ENCODE data around the gene MCAM.
A peak's percentile ranks its signal among the peaks of the same experiment; 100 is the strongest.

The MCAM gene, protein sequence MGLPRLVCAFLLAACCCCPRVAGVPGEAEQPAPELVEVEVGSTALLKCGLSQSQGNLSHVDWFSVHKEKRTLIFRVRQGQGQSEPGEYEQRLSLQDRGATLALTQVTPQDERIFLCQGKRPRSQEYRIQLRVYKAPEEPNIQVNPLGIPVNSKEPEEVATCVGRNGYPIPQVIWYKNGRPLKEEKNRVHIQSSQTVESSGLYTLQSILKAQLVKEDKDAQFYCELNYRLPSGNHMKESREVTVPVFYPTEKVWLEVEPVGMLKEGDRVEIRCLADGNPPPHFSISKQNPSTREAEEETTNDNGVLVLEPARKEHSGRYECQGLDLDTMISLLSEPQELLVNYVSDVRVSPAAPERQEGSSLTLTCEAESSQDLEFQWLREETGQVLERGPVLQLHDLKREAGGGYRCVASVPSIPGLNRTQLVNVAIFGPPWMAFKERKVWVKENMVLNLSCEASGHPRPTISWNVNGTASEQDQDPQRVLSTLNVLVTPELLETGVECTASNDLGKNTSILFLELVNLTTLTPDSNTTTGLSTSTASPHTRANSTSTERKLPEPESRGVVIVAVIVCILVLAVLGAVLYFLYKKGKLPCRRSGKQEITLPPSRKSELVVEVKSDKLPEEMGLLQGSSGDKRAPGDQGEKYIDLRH

DNA sequence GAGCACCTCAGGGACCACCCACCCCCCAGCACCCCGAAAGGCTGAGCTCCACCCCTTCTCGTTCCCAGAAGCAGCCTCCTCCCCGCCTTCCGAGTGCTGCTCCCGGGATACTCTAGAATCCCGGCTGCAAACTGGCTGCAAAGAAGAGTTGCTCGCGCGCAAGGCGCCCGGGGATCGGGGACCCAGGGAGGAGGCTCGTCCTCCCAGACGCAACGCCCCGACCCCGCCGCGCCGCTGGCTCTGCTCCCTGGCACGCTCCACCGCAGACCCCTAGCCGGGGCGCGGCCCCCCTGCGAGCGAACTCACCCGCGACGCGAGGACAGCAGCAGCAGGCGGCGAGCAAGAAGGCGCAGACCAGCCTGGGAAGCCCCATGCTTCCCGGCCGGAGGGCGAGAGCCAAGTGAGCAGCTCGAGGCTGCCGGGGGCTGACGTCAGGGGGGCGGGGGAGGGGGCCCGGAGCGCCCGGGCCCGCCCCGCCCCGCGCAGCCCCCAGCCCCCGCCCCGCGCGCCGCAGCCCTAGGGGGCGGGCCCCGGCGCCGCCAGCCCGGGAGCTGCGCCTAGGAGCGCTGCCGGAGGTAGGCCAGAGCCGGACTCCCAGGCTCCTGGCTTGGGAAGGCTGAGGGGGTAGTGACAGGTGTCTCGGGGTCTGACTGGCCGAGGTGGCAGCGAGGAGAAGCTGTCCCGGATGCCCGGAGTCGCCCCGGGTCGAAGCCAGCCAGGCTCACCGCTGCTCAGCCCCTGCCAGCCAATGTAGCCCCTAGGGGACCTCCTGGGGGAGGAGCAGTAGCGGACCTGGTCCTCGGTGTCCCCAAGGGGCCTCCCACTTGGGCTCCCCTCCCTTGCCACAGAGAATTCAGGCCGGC, at the start of gene MCAM:
MCAM (minus strand) TSS at position 402 of the 863 bp plus-strand sequence; CDS start at position 373, 29 bp downstream.
- DNase-seq = no peak

GRCh38 chr11:119365071-119365591, 48.2 kb upstream of the MCAM start:
- no peak for DNase-seq

DNA sequence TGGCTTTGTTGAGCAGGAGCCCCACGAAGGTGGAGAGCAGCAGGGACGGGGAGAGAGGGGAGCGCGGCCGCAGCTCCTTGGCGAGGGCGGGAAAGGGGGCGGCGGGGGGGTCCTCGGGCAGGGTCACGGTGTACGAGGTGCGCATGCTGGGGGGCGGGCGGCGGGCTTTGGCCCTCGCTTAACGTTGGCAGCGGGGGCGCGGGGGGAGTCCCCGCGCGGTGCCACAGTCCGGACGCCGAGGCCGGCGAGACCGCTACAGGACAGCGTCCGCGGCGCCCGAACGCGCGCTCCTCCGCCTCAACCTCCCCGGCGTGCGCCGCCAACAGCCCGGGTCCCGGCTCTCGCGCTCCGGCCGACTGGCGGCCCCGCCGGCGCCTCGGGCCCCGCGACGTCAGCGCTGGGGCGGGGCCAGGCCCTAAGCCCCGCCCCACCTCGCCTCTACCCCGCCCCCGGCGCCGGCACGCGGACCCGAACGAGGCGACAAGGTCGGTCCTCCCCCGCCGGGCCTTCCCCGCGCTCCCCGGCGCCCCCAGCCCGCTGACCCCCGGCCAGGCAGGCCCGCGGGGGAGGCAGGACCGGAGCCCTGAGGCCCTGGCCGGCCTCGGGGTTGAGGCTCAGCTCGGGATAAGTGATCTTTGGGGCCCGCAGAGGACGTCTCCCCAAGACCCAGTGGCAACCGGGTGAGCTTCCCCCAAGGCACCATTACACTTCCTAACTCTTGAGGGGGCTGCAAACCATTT, 47.1 kb upstream of the MCAM start:
- DNase-seq = peak; percentile 62

- no peak for DNase-seq
These were observed 46.3 kb upstream of the MCAM start for GRCh38 chr11:119363081-119363850.

DNA sequence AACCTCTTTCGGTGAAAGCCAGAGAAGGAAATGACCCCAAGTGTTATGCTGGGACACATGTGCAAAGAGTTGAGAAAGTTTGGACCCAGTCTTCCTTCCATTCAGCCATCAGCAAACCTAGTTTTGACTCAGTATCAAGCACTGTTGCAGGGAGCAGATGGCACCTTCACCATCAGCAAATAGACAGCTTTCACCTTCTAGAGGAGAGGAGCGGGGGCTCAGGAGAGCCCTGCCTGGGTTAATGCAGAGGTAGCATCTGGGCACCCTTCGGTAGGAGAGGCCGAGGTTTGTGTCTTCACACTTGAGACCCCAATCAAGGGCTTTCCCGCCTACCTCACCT, 45.8 kb upstream of the MCAM start:
- no peak for DNase-seq

- no peak for DNase-seq
These were observed 45.2 kb upstream of the MCAM start for GRCh38 chr11:119361941-119362725.

- DNase-seq = peak; percentile 78
These were observed 44.3 kb upstream of the MCAM start for GRCh38 chr11:119361056-119361787.

GRCh38 chr11:119359365-119360214, 42.7 kb upstream of the MCAM start:
- DNase-seq = no peak

- no peak for DNase-seq
These were observed 40.1 kb upstream of the MCAM start for GRCh38 chr11:119357074-119357473.

- DNase-seq = peak; percentile 77
These were observed 39.6 kb upstream of the MCAM start for GRCh38 chr11:119356349-119357031.

- no peak for DNase-seq
These were observed 38.3 kb upstream of the MCAM start for GRCh38 chr11:119355091-119355843.

DNA sequence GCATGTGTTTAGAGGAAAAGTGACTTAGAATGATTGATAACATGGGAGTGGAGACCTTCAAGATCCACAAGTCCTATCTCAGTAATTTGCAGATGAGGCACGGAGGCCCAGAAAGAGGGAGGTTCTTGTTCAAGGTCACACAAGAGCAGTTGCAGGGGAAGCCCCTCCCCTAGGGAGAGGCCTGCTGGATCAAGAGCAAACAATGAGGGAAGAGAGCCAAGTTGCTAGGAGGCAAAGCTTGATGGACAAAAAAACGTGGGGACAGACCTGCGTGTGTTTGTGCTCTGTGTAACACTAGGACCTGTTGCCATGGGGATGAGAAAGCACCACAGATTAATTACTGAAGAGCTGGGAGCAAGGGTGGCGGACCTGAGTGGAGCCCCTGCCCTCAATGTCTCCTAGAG, 35.9 kb upstream of the MCAM start:
- DNase-seq = no peak

DNA sequence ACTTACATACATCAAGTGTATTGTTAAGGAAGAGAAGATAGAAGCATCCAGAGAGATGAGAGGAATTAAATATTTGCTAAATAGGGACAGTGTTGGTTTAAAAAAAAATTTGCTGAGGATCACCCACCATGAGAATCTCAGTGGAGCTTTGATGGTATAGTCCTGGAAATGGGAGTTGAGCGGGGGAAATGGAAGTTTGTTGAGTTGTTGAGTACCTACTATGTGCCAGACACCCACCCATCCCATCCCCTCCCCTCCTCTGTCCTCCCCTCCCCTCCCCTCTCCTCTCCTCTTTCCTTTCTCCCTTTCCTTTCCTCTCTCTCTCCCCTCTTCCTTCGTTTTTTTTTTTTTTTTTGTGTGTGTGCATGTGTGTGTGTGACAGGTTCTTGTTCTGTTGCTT, 34.3 kb upstream of the MCAM start:
- no peak for DNase-seq

DNA sequence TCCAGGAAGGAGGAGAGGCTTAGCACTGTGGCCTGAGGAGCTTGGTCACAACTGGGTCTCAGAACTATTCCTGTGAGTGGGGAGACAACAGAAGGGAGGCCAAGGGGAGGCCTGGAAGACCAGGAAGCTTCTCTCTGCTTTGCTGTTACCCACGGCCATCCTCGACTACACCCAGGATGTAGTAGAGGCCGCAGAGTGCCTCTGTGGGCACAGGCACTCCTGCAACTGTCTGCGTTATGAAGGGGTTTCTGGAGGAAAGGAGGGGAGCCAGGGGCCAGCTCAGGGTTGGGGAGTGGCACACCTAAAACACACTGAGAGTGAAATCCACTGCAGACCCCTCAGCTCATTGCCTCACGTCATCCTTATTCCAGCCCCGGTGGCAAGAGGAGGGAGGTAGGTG, 33.4 kb upstream of the MCAM start:
- no peak for DNase-seq

- no peak for DNase-seq
These were observed 31.1 kb upstream of the MCAM start for GRCh38 chr11:119347940-119348605.

GRCh38 chr11:119347242-119347641, 30.3 kb upstream of the MCAM start:
- no peak for DNase-seq

GRCh38 chr11:119346605-119347004, 29.7 kb upstream of the MCAM start, which contains the start of gene MFRP:
MFRP (minus strand) TSS chr11:119346705; CDS start chr11:119346513, 192 bp downstream.
- no peak for DNase-seq
